GM18873 (cell line): ENCODE data around the gene KRT16.
"Not testable (repeated sequence)": the region's sequence is repeated elsewhere in the genome, so short reads cannot be mapped to it uniquely, and the experiment has no call there.

ENCODE experiments used
- ATAC-seq: cut with Tn5 transposase; IDR thresholded peaks from one replicate; pipeline ENCODE4 v1.9.1; 2021; ENCODE audit warnings: mild to moderate bottlenecking, moderate library complexity, moderate number of reproducible peaks; ENCODE audit not compliant: unreplicated experiment, low FRiP score

Gene KRT16

GRCh38 chr17:41629826-41630670 is 17.5 kb upstream of the KRT16 start:
- no peak for ATAC-seq

- no peak for ATAC-seq
Measured at GRCh38 chr17:41629316-41629715, 16.7 kb upstream of the KRT16 start.

DNA sequence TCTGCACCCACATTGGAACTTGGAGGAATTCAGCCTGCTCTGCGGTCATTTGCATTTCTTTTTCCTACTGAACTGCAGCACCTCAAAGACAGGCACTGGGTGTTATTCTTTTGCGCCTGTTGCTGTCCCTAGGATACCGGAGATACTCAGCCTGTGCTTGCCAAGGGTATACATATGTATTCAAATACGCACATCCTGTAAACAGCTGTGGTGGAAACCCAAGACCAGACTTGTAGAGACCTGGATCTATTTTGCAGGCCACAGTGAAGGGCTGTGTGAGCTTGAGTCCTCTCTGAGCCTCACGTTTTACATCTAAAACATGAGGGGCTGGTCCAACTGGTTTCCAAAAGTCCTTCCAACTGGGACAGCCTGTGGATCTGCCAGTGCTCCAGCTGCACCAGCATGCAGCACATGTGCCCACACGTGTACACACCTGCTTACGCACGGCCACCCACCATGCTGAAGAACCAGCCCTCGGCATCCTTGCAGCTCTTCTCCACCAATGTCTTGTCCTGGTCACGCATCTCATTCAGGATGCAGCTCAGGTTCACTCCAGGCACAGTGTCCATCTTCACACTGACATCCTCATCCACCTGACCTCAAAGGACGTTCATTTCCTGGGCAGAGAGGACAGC is 16.2 kb upstream of the KRT16 start:
- not testable (repeated sequence) for ATAC-seq

- not testable (repeated sequence) for ATAC-seq
Measured at GRCh38 chr17:41628073-41628370, 15.5 kb upstream of the KRT16 start.

GRCh38 chr17:41627316-41628072 is 14.9 kb upstream of the KRT16 start:
- no peak for ATAC-seq

- not testable (repeated sequence) for ATAC-seq
Measured at GRCh38 chr17:41626914-41627295, 14.3 kb upstream of the KRT16 start.

DNA sequence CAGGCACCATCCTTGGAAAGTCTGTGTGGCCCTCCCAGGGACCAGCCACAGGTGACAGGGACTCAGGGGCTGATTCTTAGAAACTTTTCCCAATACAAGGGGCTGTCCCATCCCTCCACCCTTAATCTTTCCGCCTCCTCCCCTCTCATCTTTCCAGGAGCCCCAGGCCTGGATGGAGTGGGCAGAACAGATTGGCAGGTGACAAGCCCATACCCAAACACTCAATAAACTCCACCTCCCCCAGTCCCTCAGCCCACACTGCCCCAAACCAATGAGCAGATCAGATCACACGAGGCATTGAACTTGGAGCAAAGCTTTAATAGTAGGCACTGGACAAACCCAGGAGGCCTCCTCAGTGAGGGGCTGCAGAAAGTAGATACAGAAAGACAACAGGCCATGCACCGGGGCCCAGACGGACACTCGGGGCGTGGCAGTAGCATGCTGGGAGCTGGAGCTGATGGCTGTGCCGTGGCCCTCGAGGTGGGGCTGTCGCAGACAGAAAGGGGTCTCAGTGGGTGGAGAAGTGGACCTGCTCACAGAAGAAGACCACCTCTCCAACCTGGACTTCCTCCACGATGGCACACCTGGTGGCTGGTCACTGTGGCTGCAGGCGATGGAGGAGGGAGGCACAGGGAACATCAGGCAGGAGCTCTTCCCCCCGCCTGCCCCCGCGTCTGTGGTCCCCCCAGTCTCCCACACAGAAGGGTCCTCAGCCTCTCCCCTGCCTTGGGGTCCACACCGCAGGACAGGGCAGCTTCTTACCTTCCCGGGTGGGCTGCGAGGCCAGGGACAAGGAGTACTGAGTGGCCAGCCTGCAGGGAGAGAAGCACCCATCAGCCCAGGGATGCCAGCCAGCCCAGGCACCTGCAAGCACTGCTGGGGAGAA is 13.7 kb upstream of the KRT16 start:
- not testable (repeated sequence) for ATAC-seq

GRCh38 chr17:41625602-41626001 is 13.0 kb upstream of the KRT16 start:
- ATAC-seq, result no peak

GRCh38 chr17:41624208-41625101 is 11.9 kb upstream of the KRT16 start, which contains the start of gene KRT17:
Gene KRT17 (minus strand): TSS chr17:41624575. CDS start chr17:41624509, 66 bp downstream.
- ATAC-seq, result no peak

DNA sequence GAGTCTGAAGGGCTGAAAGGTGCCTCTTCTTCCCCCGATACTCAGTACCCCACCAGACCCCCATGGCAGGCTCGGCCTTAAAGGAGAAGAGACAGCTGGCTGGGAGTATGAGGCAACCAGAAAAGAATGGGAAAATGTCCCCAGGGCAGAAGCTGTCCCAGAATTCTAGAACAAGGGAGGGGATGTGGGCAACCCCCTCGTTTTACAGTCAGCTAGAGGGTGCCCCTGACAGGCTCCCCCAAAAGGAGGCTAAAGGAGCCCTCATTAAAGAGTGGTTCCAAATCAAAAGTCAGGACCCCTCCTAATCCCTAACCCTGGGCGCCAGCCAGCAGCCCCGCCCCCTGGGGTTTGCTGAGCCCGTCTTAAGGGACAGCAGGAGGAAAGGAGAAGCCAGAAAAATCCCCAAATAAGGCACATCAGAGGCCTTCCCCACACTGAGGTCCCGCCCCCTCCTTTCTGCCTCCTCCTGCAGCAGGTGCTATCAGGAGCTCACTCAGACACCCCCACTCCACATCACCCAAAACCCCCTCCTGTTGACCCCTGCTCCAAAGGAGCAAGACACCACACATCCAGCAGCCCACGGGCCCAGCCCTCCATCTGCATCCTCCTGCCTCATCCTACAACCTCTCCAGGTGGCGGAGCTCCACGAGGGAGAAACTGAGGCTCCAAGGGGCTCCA is 10.8 kb upstream of the KRT16 start:
- ATAC-seq, result not testable (repeated sequence)

- not testable (repeated sequence) for ATAC-seq
Measured at GRCh38 chr17:41622340-41623183, 10.0 kb upstream of the KRT16 start.

- ATAC-seq, result no peak
Measured at GRCh38 chr17:41621916-41622315, 9.3 kb upstream of the KRT16 start.

GRCh38 chr17:41621435-41621817 is 8.9 kb upstream of the KRT16 start:
- not testable (repeated sequence) for ATAC-seq

GRCh38 chr17:41620583-41621434 is 8.2 kb upstream of the KRT16 start:
- no peak for ATAC-seq

DNA sequence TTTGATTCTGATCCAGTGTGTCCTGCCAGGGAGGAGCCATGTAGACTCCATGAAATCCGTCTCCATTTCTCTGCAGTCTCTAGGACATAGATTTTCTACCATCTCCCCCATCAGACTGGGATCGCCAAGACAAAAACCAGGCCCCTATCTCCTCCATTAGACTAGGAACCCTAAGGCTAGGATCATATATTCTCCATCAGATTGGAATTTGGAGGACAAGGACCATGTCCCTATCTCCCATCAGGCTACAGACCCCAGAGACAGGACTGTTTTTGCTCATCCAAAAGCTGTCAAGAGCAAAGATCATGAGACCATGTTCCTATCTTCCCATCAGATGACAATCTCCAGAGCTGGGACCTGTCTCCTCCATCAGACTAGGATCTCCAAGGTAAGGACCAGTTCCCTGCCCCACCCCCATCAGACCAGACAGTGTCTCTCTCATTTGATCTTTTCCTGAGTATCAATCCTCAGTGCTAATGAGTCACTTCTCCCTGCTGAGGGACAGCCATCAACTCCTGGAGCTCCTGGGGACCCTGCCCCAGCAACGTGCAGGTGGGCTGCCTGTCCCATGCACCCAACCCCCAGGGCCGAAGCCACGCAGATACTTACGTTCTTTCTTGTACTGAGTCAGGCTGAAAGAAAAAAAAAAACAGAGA is 7.5 kb upstream of the KRT16 start:
- ATAC-seq, result not testable (repeated sequence)
